D721Med (cell line): ENCODE results near the gene STEAP4.

Source experiments
- DNase-seq: peaks from one replicate; pipeline ENCODE4 v3.0.0; 2011; ENCODE audit warnings: low spot score; ENCODE audit not compliant: insufficient read length
- FAIRE-seq: peaks from 2 replicates; lab custom pipeline; 2011; peaks lifted over from hg19 to GRCh38; lab: Jason Lieb, UNC
- TF ChIP-seq, protein P1 (sequence below): IDR thresholded peaks from 2 replicates; pipeline ENCODE4 v1.5.1; 2012; ENCODE audit warnings: mild to moderate bottlenecking, control low read depth; ENCODE audit not compliant: insufficient read depth; ENCODE audit errors: missing control alignments

Gene STEAP4

DNA sequence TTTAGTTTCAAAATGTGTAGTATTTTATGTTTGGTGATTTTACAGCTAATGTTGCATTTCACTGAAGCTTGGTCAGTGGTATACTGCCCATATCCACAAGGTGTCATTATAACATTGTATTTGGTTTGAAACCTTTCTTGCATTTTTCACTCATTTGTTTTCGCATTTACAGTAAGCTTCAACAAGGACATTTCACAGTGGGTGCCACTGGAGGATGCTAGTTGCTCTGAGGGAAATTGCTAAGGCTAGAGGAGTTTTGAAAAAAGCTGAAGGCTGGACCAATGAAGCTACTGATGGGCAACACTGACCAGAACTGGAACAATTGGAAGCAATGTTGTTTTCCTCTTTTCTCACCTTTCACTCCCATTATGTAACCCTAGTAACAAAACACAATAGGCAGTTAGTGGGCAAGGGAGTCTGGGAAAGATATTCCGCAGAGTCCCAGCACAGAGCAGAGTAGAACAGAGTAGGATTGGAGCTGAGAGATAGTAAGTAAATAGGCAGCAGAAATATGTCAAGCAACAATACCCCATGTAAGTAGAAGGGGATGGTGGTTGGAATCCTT, 63.3 kb downstream of the STEAP4 start:
- FAIRE-seq = peak; percentile 79
- TF ChIP-seq, protein P1, sequence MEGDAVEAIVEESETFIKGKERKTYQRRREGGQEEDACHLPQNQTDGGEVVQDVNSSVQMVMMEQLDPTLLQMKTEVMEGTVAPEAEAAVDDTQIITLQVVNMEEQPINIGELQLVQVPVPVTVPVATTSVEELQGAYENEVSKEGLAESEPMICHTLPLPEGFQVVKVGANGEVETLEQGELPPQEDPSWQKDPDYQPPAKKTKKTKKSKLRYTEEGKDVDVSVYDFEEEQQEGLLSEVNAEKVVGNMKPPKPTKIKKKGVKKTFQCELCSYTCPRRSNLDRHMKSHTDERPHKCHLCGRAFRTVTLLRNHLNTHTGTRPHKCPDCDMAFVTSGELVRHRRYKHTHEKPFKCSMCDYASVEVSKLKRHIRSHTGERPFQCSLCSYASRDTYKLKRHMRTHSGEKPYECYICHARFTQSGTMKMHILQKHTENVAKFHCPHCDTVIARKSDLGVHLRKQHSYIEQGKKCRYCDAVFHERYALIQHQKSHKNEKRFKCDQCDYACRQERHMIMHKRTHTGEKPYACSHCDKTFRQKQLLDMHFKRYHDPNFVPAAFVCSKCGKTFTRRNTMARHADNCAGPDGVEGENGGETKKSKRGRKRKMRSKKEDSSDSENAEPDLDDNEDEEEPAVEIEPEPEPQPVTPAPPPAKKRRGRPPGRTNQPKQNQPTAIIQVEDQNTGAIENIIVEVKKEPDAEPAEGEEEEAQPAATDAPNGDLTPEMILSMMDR = peak; percentile 84
- DNase-seq = no peak

DNA sequence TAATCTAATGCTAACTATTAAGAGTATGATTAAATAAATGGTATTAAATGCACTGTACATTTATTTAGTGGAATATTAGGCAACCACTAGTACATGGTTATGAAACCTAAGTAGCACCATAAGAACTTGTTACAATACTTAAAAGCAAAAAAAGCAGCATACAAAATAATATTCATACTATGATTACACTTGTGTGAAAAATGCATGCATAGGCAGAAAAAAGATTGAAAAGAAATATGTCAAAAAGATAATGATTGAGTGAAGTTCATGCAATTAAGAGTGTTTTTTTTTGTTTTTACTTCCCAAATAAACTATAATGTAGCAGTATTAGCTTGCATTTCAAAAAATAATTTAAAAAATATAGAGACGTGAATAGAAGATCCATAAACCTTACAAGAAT, 66.8 kb downstream of the STEAP4 start:
- DNase-seq (no peak), FAIRE-seq (no peak)
- TF ChIP-seq, protein P1 = no peak

DNA sequence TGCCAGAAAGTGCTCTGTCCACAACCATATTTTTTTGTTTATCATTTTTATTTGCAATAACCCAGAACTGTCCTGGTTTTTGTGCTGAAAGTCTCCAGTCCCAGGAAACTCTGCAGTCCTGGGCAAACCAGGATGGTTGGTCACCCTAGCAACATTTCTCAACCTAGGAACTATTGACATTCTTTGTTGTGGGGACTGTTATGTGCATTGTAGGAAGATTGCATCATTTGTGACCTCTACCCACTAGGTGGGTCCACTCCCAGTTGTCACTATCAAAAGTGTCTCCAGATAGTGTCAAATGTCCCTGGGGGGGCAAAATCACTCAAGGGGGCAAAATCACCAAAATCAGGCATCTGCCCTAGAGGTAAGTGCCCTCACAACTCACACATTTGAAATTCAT, 72.9 kb downstream of the STEAP4 start:
- TF ChIP-seq, protein P1 = no peak
- DNase-seq (no peak), FAIRE-seq (no peak)

DNA sequence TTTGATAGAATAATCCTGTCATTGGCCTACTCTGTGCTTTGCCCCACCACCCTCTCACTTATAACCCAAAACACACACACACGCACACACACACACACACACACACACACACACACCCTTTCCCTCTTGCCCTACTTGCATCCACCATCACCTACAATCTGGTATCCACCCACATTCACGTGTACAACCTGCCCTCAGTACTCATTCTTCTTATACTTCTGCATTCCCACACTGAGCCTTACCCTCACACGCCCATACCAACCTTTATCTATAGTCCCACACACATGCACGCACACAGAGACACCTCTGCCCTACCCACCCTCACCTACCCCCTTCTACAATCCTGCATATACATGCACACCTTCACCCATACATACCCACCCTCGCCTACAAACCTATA, 76.0 kb downstream of the STEAP4 start:
- no peak for FAIRE-seq
- TF ChIP-seq, protein P1 = no peak
- no peak for DNase-seq

DNA sequence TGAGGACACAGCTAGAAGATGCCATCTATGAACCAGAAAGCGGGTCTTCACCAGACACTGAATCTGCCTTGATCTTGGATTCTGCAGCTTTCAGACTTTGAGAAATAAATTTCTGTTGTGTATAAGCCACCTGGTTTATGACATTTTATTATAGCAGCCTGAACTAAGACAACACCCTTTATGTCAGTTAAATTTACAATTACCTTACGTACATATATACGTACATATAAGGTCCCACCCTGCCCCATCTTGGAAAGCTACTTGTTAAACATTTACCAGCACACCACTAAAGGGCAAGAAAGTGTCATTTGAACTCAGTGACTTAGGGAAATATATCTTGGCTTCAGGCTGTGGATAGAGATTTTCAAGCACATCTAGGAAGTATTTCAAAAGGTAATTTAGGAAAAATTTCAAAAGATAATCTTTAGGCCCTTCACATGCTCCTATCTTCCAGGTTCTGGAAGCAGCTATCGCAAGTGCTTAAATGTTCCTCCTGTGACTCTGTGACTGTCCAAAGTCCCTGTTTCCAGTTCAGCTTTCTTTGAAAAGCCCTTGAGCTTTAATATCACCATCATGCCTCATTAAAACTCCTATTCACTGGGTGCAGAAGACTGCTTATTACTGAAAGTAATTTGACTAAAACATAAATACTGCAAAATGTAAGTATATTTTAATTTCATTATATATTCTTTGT, 77.2 kb downstream of the STEAP4 start:
- no peak for FAIRE-seq
- TF ChIP-seq, protein P1 = no peak

DNA sequence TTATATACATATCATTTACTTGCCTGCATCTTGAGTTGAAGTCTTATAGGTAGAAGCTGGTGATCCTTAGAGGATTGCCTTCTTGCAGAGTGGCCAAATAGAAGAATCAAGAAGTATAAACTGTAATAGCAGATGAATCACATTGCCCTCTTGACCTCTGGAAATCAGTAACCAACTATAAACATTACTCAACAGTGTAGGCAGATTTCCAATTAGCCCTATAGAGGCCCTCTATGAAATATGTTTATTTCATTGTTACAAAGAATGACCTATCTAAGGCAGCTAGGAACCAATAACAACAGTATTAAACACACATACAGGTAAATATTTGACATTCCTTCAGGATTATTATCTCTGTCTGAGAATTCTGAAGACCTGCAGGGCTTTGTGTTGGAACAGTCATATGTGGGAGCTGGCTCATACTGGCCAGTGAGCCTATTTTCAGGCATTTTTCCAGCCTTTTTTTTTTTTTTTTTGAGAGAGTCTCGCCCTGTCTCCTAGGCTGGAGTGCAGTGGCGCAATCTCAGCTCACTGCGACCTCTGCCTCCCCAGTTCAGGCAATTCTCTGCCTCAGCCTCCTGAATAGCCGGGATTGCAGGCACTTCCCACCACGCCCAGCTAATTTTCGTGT, 79.7 kb downstream of the STEAP4 start:
- DNase-seq (no peak), FAIRE-seq (no peak)
- TF ChIP-seq, protein P1 = no peak

More for the DNA sequence above, 77.2 kb downstream of the STEAP4 start:
- DNase-seq = no peak

DNA sequence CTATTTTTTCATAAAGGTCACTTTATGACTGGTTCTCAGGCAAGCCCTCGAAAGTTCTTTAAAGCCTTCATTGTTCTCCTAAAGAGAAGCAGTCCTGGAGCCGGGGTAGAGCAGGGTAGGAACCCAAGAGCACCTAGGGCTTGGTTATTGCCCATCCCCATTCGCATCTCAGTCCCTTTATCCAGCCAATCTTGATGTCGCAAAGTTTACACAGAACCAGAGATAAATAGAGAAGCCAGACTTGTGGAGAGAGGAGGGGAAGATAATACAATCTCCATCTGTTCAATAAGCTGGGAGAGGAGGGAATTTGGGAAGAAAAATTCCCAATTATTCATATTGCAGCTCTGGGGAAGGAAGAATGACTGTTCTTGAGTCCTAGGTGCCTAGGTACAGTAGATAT, 80.5 kb downstream of the STEAP4 start:
- TF ChIP-seq, protein P1 = no peak
- no peak for DNase-seq
- no peak for FAIRE-seq
